ENCODE measurements around the gene TTC28.

Gene TTC28

DNA sequence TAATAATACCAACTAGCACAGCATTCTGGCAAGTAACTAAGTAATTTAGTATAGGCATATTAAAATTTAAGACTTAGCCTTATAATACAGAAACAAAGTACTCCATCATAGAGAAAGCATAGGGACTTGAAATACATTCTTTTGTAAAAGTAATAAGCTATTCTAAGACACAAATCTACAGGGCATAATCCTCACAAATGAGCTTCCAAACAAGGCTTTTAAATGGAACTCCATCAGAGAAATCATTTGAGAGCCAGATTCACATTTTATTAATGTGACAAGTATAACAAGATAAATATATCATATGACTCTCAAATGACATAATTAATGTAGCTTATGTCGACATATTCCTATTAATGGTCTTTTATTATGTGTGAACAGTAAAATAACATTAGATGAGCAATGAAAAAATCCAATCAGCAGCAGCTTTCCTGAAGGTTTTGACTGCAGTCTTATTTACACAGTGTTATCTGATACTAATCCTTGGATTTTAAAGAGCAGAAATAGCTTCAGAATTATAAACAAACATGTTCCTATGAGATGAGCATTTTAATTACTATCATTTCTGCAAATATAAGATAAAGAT lies 241.4 kb downstream of the TTC28 start:
- Histone ChIP-seq H3K4me2 (ENCODE audit: low read depth, low read length, poor library complexity, severe bottlenecking) (no peak overlapping the region), H3K9me2 (replicated peaks; ENCODE audit: insufficient read depth, low read length) (no peaks in the 10 kb centered on the region), H3K27me3 (ENCODE audit: low read length) (no peaks in the 10 kb centered on the region), H3K9me3 (ENCODE audit: insufficient read depth, low read length) (no peaks in the 10 kb centered on the region), H3K79me2 (ENCODE audit: insufficient read depth, low read length) (no peaks in the 10 kb centered on the region), H2AFZ (ENCODE audit: low read depth, low read length, severe bottlenecking) (no peak overlapping the region), H3F3A (ENCODE audit: insufficient read depth) (no peaks in the 10 kb centered on the region), H3K9ac (ENCODE audit: low read length) (no peak overlapping the region), H4K20me1 (ENCODE audit: low read depth, low read length) (no peaks in the 10 kb centered on the region), H3K36me3 (ENCODE audit: low read length) (no peaks in the 10 kb centered on the region), H3K4me3 (ENCODE audit: insufficient read depth, low read length, poor library complexity, severe bottlenecking) (no peak overlapping the region), H3K27ac (ENCODE audit: low read depth, low read length) (no peak overlapping the region)
- TF ChIP-seq, protein P1, sequence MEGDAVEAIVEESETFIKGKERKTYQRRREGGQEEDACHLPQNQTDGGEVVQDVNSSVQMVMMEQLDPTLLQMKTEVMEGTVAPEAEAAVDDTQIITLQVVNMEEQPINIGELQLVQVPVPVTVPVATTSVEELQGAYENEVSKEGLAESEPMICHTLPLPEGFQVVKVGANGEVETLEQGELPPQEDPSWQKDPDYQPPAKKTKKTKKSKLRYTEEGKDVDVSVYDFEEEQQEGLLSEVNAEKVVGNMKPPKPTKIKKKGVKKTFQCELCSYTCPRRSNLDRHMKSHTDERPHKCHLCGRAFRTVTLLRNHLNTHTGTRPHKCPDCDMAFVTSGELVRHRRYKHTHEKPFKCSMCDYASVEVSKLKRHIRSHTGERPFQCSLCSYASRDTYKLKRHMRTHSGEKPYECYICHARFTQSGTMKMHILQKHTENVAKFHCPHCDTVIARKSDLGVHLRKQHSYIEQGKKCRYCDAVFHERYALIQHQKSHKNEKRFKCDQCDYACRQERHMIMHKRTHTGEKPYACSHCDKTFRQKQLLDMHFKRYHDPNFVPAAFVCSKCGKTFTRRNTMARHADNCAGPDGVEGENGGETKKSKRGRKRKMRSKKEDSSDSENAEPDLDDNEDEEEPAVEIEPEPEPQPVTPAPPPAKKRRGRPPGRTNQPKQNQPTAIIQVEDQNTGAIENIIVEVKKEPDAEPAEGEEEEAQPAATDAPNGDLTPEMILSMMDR (IDR thresholded peaks at IDR 0.05; ENCODE audit: insufficient read depth, low read length, poor library complexity, severe bottlenecking) = no peak
- no peak for TF ChIP-seq EZH2phosphoT487 (conservative IDR thresholded peaks at IDR 0.05; ENCODE audit: low read length)

DNA sequence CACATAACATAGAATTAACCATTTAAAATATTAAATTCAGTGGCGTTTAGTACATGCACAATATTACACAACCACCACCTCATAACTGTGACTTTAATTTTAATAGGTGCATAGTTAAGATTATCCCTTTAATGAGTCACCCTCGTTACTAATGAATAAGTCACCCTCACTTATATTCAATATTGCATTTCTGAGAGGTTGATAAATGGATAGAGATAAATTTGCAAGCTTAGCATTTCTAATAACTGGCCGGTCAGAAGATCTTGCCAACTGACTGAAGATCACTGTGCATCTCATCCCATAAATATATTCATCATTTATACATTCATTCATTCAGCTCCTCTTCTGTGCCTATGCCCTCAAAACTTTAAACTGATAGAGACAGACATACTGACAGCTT lies 243.7 kb downstream of the TTC28 start:
- Histone ChIP-seq H3K9me3 (ENCODE audit: insufficient read depth, low read length) (no peaks in the 10 kb centered on the region), H3K9me2 (replicated peaks; ENCODE audit: insufficient read depth, low read length) (no peaks in the 10 kb centered on the region)

DNA sequence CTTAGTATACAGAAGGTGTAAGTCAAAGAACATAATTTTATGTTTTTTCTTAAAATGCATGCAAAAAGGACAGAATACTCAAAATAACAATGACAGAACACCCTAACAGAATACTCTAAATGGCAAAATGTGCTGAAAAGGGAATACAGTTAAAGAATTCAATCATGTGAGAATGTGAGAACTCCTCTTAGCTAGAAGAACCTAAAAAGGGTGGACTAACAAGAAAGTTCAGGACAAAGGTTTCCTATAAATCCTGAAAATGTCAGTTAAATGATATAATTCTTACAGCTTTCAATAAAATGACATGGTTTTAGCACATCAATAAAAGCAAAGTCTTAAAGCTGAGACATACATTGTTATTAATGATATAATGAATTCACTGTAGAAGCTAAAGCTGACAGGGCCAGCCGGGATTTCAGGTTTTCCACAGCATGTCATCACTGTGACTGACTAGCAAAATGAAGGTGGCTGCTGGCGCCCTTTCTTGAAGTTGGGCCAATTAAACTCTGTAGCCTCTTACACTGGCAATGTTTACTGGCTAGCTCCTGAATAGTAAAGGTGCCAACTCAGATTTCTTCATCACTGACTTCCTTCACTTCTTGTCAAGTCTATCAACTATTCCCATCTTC lies 244.4 kb downstream of the TTC28 start:
- H3K27me3 ChIP-seq (ENCODE audit: low read length) = no peaks in the 10 kb centered on the region
- no peaks in the 10 kb centered on the region for H3K79me2 ChIP-seq (ENCODE audit: insufficient read depth, low read length)
- H3K9me2 ChIP-seq (replicated peaks; ENCODE audit: insufficient read depth, low read length) = no peaks in the 10 kb centered on the region
- H3K4me3 ChIP-seq (ENCODE audit: insufficient read depth, low read length, poor library complexity, severe bottlenecking) = no peak overlapping the region
- no peaks in the 10 kb centered on the region for H3K9me3 ChIP-seq (ENCODE audit: insufficient read depth, low read length)
- H3K36me3 ChIP-seq (ENCODE audit: low read length) = no peaks in the 10 kb centered on the region
- H3K9ac ChIP-seq (ENCODE audit: low read length) = no peak overlapping the region
- no peak overlapping the region for H3K4me2 ChIP-seq (ENCODE audit: low read depth, low read length, poor library complexity, severe bottlenecking)
- no peak for TF ChIP-seq EZH2phosphoT487 (conservative IDR thresholded peaks at IDR 0.05; ENCODE audit: low read length)
- TF ChIP-seq, protein P1 (IDR thresholded peaks at IDR 0.05; ENCODE audit: insufficient read depth, low read length, poor library complexity, severe bottlenecking) = no peak
- H3F3A ChIP-seq (ENCODE audit: insufficient read depth) = no peaks in the 10 kb centered on the region
- H3K27ac ChIP-seq (ENCODE audit: low read depth, low read length) = no peak overlapping the region
- H4K20me1 ChIP-seq (ENCODE audit: low read depth, low read length) = no peaks in the 10 kb centered on the region
- no peak overlapping the region for H2AFZ ChIP-seq (ENCODE audit: low read depth, low read length, severe bottlenecking)

More for the DNA sequence above, 243.7 kb downstream of the TTC28 start:
- Histone ChIP-seq H2AFZ (ENCODE audit: low read depth, low read length, severe bottlenecking) (no peak overlapping the region), H3K27me3 (ENCODE audit: low read length) (no peaks in the 10 kb centered on the region), H3K9ac (ENCODE audit: low read length) (no peak overlapping the region), H3K36me3 (ENCODE audit: low read length) (no peaks in the 10 kb centered on the region), H3K4me2 (ENCODE audit: low read depth, low read length, poor library complexity, severe bottlenecking) (no peak overlapping the region), H3K79me2 (ENCODE audit: insufficient read depth, low read length) (no peaks in the 10 kb centered on the region), H3K27ac (ENCODE audit: low read depth, low read length) (no peak overlapping the region), H3K4me3 (ENCODE audit: insufficient read depth, low read length, poor library complexity, severe bottlenecking) (no peak overlapping the region), H3F3A (ENCODE audit: insufficient read depth) (no peaks in the 10 kb centered on the region), H4K20me1 (ENCODE audit: low read depth, low read length) (no peaks in the 10 kb centered on the region)
- TF ChIP-seq, protein P1 (IDR thresholded peaks at IDR 0.05; ENCODE audit: insufficient read depth, low read length, poor library complexity, severe bottlenecking) = no peak
- TF ChIP-seq EZH2phosphoT487 (conservative IDR thresholded peaks at IDR 0.05; ENCODE audit: low read length) = no peak

Data from SU-DHL-6 (cell line).